T-helper 1 cell treated with Interleukin-12 subunit alpha and Interleukin-12 subunit beta and Interleukin-4 antibody, amounts not matched to agents 30 ng/mL and 1 ng/mL, for 36 hours (primary cell): ENCODE measurements around the gene NELFE. TPM values are rescaled to one million over a fixed set of nuclear protein-coding genes. Genes with fewer than 3 reads are reported as not detected.
"Not testable (repeated sequence)": the region's sequence is repeated elsewhere in the genome, so short reads cannot be mapped to it uniquely, and the experiment has no call there.

Experiments
- intact Hi-C: fragments of 100-400 bp; cut with micrococcal nuclease; formaldehyde crosslinking; loops from one replicate; pipeline ENCODE4 v1.15.1; 2024
- total RNA-seq: library from RNA; stranded (reverse); gene quantifications from 2 replicates; pipeline ENCODE4 v1.2.3, GENCODE V29; 2022

NELFE gene
- total RNA-seq, 1 donor from 2014 or later, result 75.3 TPM

- intact Hi-C loops, result no loop called here
These were observed 38.0 kb downstream of the NELFE start for GRCh38 chr6:31920811-31921210.

DNA sequence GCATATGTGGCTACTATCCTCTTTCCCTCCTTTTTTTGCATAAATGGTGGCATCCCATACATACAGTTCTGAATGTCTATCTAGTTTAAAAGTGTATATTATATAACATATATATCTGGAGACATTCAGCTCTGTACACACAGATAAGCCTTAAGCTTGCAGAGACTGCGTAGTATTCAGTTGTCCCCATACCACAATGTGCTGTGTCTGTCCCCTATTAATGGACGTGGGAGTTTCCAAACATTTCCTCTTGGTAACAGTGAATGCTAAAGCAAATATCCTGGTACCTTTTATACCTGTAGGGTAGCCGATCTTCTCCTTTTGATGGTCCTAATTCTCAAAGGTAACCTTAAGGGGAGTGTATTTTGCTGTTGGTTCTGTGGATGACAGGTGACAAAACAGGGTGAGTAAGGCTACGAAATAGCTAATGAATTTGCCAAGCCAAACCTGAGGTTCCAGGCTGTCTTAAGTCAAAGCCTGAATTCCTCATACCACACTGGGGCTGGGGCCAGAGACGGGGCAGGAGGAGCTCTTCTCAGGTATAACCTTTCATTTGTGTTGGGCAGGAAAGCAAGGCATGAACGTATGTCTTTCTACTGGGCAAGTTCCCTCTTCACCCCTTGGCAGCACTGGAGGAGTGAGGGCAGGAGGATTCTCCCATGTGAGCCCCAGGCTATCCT, 39.0 kb downstream of the NELFE start:
- intact Hi-C loops, result no loop called here

DNA sequence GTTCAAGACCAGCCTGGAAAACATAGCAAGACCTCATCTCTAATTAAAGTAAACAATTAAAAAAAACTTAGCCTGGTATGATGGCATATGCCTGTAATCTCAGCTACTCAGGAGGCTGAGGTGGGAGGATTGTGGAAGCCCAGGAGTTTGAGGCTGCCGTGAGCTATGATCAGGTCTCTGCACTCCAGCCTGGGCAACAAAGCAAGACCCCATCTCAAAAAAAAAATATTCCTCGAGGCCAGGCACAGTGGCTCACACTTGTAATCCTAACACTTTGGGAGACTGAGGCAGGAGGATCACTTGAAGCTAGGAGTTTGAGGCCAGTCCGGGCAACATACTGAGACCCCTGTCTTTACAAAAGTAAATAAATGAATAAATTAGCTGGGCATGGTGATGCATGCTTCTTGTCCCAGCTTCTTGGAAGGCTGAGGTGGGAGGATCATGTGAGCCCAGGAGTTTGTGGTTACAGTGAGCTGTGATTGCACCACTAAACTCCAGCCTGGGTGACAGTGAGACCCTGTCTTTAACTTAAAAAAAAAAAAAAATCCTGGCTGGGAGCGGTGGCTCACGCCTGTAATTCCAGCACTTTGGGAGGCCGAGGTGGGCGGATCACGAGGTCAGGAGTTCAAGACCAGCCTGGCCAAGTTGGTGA, 40.6 kb downstream of the NELFE start:
- intact Hi-C loops, result no loop called here

DNA sequence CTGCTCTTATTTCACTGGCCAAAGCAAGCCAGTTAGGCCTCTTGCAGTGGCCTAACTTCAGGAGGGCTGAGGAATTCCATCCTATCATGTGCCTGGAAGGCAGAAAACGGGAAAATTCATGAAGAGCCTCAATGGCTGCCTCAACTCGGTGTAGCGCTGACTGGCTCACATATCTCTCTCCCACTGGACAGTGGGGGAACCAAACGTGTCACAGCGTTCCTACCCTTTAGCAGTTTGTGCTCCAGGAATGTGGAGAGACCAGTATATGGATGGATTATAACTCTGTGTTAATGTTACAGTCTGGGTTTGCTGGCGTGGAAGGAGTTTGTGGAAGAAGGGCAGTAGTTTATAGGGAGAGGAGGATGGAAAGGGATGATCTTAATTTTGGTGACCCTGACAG, 43.0 kb downstream of the NELFE start:
- intact Hi-C loops, result no loop called here

GRCh38 chr6:31915351-31915750, 43.4 kb downstream of the NELFE start:
- intact Hi-C loops, result no loop called here

- intact Hi-C loops, result no loop called here
These were observed 46.8 kb downstream of the NELFE start for GRCh38 chr6:31911826-31912585.

DNA sequence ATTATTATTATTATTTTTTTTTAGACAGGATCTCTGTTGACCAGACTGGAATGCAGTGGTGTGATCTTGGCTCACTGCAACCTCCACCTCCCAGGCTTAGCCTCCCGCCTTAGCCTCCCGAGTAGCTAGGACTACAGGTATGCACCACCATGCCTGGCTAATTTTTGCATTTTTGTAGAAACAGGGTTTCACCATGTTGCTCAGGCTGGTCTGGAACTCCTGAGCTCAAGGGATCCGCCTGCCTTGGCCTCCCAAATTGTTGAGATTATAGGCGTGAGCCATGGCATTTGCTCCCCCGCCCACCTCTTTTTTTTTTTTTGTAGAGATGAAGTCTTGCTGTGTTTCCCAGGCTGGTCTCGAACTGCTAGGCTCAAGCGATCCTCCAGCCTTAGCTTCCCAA, 49.5 kb downstream of the NELFE start:
- intact Hi-C loops, result not testable (repeated sequence)

DNA sequence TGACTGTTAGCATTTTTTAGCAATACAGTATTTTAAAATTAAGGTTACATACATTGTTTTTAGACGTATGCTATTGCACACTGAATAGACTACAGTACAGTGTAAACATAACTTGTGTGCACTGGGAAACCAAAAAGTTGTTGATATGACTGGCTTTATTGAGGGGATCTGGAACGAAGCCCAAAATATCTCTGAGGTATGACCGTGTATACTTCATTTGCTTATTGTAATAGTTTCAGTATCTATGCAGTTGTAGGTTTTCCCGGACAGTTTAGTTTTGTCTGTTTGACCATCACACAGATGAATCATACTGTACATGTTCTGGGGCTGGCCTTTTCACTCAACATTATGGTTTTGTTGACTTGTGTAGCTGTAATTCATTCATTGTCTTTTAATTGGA, 50.0 kb downstream of the NELFE start:
- intact Hi-C loops, result no loop called here

GRCh38 chr6:31908255-31908654, 50.5 kb downstream of the NELFE start:
- intact Hi-C loops, result not testable (repeated sequence)

- intact Hi-C loops, result no loop called here
These were observed 51.5 kb downstream of the NELFE start for GRCh38 chr6:31907158-31907813.

DNA sequence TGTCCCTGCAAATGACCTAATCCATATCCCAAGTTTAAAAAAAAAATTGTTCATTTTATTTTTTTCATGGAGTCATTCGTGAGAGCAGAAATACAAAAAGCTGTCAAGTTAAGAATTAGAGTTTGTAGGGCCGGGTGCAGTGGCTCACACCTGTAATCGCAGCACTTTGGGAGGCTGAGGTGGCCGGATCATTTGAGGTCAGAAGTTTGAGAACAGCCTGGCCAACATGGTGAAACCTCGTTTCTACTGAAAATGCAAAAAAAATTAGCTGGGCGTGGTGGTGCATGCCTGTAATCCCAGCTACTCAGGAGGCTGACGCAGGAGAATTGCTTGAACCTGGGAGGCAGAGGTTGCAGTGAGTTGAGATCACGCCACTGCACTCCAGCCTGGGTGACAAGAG, 52.0 kb downstream of the NELFE start:
- intact Hi-C loops, result not testable (repeated sequence)

DNA sequence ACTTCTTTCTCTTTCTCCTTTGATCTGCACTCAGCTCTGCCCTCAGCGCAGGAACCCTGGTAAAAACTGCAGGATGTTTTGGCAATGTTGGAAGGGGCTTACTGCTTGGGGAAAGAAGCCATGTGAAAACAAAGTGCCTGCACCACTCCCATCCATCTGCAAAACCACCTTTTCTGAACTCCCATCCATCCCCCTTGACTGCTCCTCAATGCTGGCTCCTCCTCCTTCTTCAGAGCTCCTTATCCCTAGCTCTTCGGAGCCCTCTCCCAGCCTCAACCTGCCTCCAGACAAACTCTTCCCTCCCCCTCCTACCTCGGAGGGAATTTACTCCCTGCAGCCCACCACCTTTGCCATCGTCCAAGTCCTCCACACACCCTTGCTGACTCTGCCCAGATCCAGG, 52.6 kb downstream of the NELFE start:
- intact Hi-C loops, result no loop called here

DNA sequence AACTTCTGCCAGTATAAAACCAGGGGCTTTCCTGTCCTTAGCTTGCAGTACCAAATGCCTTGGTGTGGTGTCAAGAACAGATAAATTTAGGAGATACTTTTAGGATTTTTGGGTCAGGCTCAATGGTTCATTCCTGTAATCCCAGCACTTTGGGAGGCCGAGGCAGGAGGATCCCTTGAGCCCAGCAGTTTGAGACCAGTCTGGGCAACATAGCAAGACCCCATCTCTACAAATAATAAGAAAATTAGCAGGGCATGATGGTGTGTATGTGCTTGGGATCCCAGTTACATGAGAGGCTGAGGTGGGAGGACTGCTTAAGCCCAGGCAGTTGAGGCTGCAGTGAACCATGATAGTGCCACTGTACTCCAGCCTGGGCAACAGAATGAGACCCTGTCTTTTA, 53.7 kb downstream of the NELFE start:
- intact Hi-C loops, result no loop called here

DNA sequence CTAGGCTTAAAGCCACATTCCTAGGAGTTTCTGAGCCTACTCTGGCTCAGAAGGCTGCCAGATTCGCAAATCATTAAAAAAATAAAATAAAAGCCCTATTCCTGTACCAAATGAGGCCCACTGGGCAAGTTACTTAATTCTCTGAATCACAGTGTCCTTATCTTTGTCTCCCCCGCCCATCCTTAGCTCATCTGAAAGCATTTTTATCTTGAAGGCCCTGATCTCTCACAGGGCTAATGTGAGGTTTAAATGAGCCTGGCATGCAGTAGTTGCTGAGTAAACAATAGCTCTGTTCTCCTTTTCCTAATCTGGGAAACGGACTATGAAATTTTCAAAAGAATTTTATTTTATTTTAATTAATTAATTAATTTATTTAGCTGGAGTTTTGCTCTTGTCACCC, 54.8 kb downstream of the NELFE start:
- intact Hi-C loops, result no loop called here

Other genes starting within 250 kb of the NELFE start
- not detected in 2 replicates for gene LY6G6D, start 243.6 kb downstream of the NELFE start, total RNA-seq
- gene LY6G6C, start 237.2 kb downstream of the NELFE start, total RNA-seq, result 0.41 TPM in 1 of 2 replicates, not detected in the other
- gene MPIG6B, start 235.6 kb downstream of the NELFE start, total RNA-seq, result not detected in 2 replicates
- gene DDAH2, start 229.7 kb downstream of the NELFE start, total RNA-seq, result 12.2 and 14.4 TPM in 2 replicates
- gene CLIC1, start 222.4 kb downstream of the NELFE start, total RNA-seq, result 517 and 529 TPM in 2 replicates
- 47.8 and 51.5 TPM in 2 replicates for gene MSH5, start 219.0 kb downstream of the NELFE start, total RNA-seq
- gene SAPCD1, start 196.3 kb downstream of the NELFE start, total RNA-seq, result 12.2 and 12.8 TPM in 2 replicates
- 6.0 and 6.2 TPM in 2 replicates for gene VWA7, start 181.6 kb downstream of the NELFE start, total RNA-seq
- gene VARS1, start 163.2 kb downstream of the NELFE start, total RNA-seq, result 77.4 and 78.9 TPM in 2 replicates
- 85.4 and 89.3 TPM in 2 replicates for gene LSM2, start 152.0 kb downstream of the NELFE start, total RNA-seq
- 3.7 TPM in 2 replicates for gene HSPA1L, start 143.7 kb downstream of the NELFE start, total RNA-seq
- gene HSPA1A, start 143.4 kb downstream of the NELFE start, total RNA-seq, result 155 and 159 TPM in 2 replicates
- gene HSPA1B, start 131.2 kb downstream of the NELFE start, total RNA-seq, result 82.7 and 85.0 TPM in 2 replicates
- gene NEU1, start 96.2 kb downstream of the NELFE start, total RNA-seq, result 33.2 and 33.8 TPM in 2 replicates
- 0.34 TPM in 1 of 2 replicates, not detected in the other for gene SLC44A4, start 80.0 kb downstream of the NELFE start, total RNA-seq
- gene EHMT2, start 61.3 kb downstream of the NELFE start, total RNA-seq, result 61.0 and 61.6 TPM in 2 replicates
- 2.0 and 2.2 TPM in 2 replicates for gene ZBTB12, start 56.9 kb downstream of the NELFE start, total RNA-seq
- gene C2, start 31.3 kb downstream of the NELFE start, total RNA-seq, result 0.12 and 1.7 TPM in 2 replicates
- 0.22 and 0.59 TPM in 2 replicates for gene CFB, start 12.9 kb downstream of the NELFE start, total RNA-seq
- gene SKIC2, start 204 bp upstream of the NELFE start, total RNA-seq, result 93.7 and 100 TPM in 2 replicates
- 19.9 and 20.8 TPM in 2 replicates for gene DXO, start 13.2 kb upstream of the NELFE start, total RNA-seq
- 4.0 and 4.6 TPM in 2 replicates for gene C4A, start 23.1 kb upstream of the NELFE start, total RNA-seq
- gene C4B, start 55.8 kb upstream of the NELFE start, total RNA-seq, result 4.2 and 4.6 TPM in 2 replicates
- gene CYP21A2, start 79.4 kb upstream of the NELFE start, total RNA-seq, result 1.0 and 1.4 TPM in 2 replicates
- gene TNXB, start 150.4 kb upstream of the NELFE start, total RNA-seq, result 5.5 and 6.1 TPM in 2 replicates
- gene ATF6B, start 169.3 kb upstream of the NELFE start, total RNA-seq, result 147 and 155 TPM in 2 replicates
- 5.3 and 5.5 TPM in 2 replicates for gene FKBPL, start 171.3 kb upstream of the NELFE start, total RNA-seq
- 0.32 and 0.63 TPM in 2 replicates for gene PRRT1, start 193.0 kb upstream of the NELFE start, total RNA-seq
- gene PPT2, start 195.2 kb upstream of the NELFE start, total RNA-seq, result 9.8 and 11.1 TPM in 2 replicates
- 6.5 and 6.8 TPM in 2 replicates for gene EGFL8, start 205.6 kb upstream of the NELFE start, total RNA-seq
- 45.0 and 46.4 TPM in 2 replicates for gene AGPAT1, start 217.1 kb upstream of the NELFE start, total RNA-seq
- 47.0 and 50.0 TPM in 2 replicates for gene RNF5, start 219.4 kb upstream of the NELFE start, total RNA-seq
- gene AGER, start 225.3 kb upstream of the NELFE start, total RNA-seq, result 34.1 and 37.9 TPM in 2 replicates
- 97.7 and 106 TPM in 2 replicates for gene PBX2, start 231.2 kb upstream of the NELFE start, total RNA-seq
- gene GPSM3, start 233.7 kb upstream of the NELFE start, total RNA-seq, result 264 and 265 TPM in 2 replicates